ENCODE measurements around the gene TRPV4.
"Not testable (repeated sequence)": the region's sequence is repeated elsewhere in the genome, so short reads cannot be mapped to it uniquely, and the experiment has no call there.

Gene TRPV4

GRCh38 chr12:109861689-109862314 is 28.6 kb upstream of the TRPV4 start:
- DNase-seq (ENCODE audit: low read depth in 2 of 3, low spot score in 1 of 3), result no peak

- DNase-seq (ENCODE audit: low read depth in 2 of 3, low spot score in 1 of 3), result no peak
Measured at GRCh38 chr12:109860977-109861376, 27.8 kb upstream of the TRPV4 start.

GRCh38 chr12:109858764-109859163 is 25.6 kb upstream of the TRPV4 start:
- DNase-seq (ENCODE audit: low read depth in 2 of 3, low spot score in 1 of 3), result no peak

GRCh38 chr12:109857715-109858114 is 24.5 kb upstream of the TRPV4 start:
- DNase-seq (ENCODE audit: low read depth in 2 of 3, low spot score in 1 of 3), result no peak

- DNase-seq (ENCODE audit: low read depth in 2 of 3, low spot score in 1 of 3), result no peak
Measured at GRCh38 chr12:109855377-109855776, 22.2 kb upstream of the TRPV4 start.

GRCh38 chr12:109850518-109850917 is 17.3 kb upstream of the TRPV4 start:
- not testable (repeated sequence) for DNase-seq (ENCODE audit: low read depth in 2 of 3, low spot score in 1 of 3)

GRCh38 chr12:109847142-109847735 is 14.0 kb upstream of the TRPV4 start:
- DNase-seq (ENCODE audit: low read depth in 2 of 3, low spot score in 1 of 3), result no peak

GRCh38 chr12:109845824-109846205 is 12.6 kb upstream of the TRPV4 start:
- DNase-seq (ENCODE audit: low read depth in 2 of 3, low spot score in 1 of 3), result no peak

GRCh38 chr12:109844983-109845823 is 12.0 kb upstream of the TRPV4 start:
- DNase-seq (ENCODE audit: low read depth in 2 of 3, low spot score in 1 of 3), result peak; percentile 80 to 93 (median 86)

- no peak for DNase-seq (ENCODE audit: low read depth in 2 of 3, low spot score in 1 of 3)
Measured at GRCh38 chr12:109844091-109844490, 10.9 kb upstream of the TRPV4 start.

- DNase-seq (ENCODE audit: low read depth in 2 of 3, low spot score in 1 of 3), result no peak
Measured at GRCh38 chr12:109842021-109842420, 8.8 kb upstream of the TRPV4 start.

- DNase-seq (ENCODE audit: low read depth in 2 of 3, low spot score in 1 of 3), result no peak
Measured at GRCh38 chr12:109841356-109841755, 8.2 kb upstream of the TRPV4 start.

GRCh38 chr12:109840305-109841074 is 7.3 kb upstream of the TRPV4 start:
- DNase-seq (ENCODE audit: low read depth in 2 of 3, low spot score in 1 of 3), result no peak

GRCh38 chr12:109839444-109839843 is 6.2 kb upstream of the TRPV4 start:
- DNase-seq (ENCODE audit: low read depth in 2 of 3, low spot score in 1 of 3), result no peak

GRCh38 chr12:109836916-109837315 is 3.7 kb upstream of the TRPV4 start:
- DNase-seq (ENCODE audit: low read depth in 2 of 3, low spot score in 1 of 3), result no peak

GRCh38 chr12:109835827-109836226 is 2.6 kb upstream of the TRPV4 start:
- DNase-seq (ENCODE audit: low read depth in 2 of 3, low spot score in 1 of 3), result no peak

- DNase-seq (ENCODE audit: low read depth in 2 of 3, low spot score in 1 of 3), result no peak
Measured at GRCh38 chr12:109832541-109833306, 474 bp downstream of the TRPV4 start.

GRCh38 chr12:109831929-109832328 is 1.3 kb downstream of the TRPV4 start:
- no peak for DNase-seq (ENCODE audit: low read depth in 2 of 3, low spot score in 1 of 3)

GRCh38 chr12:109831365-109831764 is 1.8 kb downstream of the TRPV4 start:
- DNase-seq (ENCODE audit: low read depth in 2 of 3, low spot score in 1 of 3), result no peak

GRCh38 chr12:109830718-109831117 is 2.5 kb downstream of the TRPV4 start:
- DNase-seq (ENCODE audit: low read depth in 2 of 3, low spot score in 1 of 3), result no peak

GRCh38 chr12:109830267-109830666 is 2.9 kb downstream of the TRPV4 start:
- DNase-seq (ENCODE audit: low read depth in 2 of 3, low spot score in 1 of 3), result no peak
